Glutamatergic neuron (in vitro differentiated cells): ENCODE data around the gene NKX1-1. TPM values are rescaled to one million over a fixed set of nuclear protein-coding genes. Genes with fewer than 3 reads are reported as not detected.

Experiments used
- DNase-seq: peaks from one replicate; pipeline ENCODE4 v3.0.0; 2022
- H3K27ac Mint-ChIP-seq: one replicate; pipeline ENCODE4 v1.8.0; 2020; ENCODE audit warnings: mild to moderate bottlenecking, mixed read lengths, inconsistent platforms; ENCODE audit not compliant: unreplicated experiment
- H3K27me3 Mint-ChIP-seq: one replicate; pipeline ENCODE4 v1.8.0; 2020; ENCODE audit warnings: mild to moderate bottlenecking, moderate library complexity, mixed read lengths, inconsistent platforms; ENCODE audit not compliant: unreplicated experiment
- H3K36me3 Mint-ChIP-seq: one replicate; pipeline ENCODE4 v1.8.0; 2020; ENCODE audit warnings: mild to moderate bottlenecking, mixed read lengths, inconsistent platforms; ENCODE audit not compliant: unreplicated experiment
- H3K4me1 Mint-ChIP-seq: one replicate; pipeline ENCODE4 v1.8.0; 2020; ENCODE audit warnings: mild to moderate bottlenecking, low read depth, mixed read lengths, inconsistent platforms; ENCODE audit not compliant: unreplicated experiment
- H3K4me3 Mint-ChIP-seq: one replicate; pipeline ENCODE4 v1.8.0; 2020; ENCODE audit warnings: mild to moderate bottlenecking, mixed read lengths, inconsistent platforms; ENCODE audit not compliant: unreplicated experiment
- H3K9me3 Mint-ChIP-seq: one replicate; pipeline ENCODE4 v1.8.0; 2020; ENCODE audit warnings: mild to moderate bottlenecking, moderate library complexity, mixed read lengths, inconsistent platforms; ENCODE audit not compliant: unreplicated experiment
- total RNA-seq: library from RNA; stranded (reverse); fragmentation: NEBNext Ultra II Directional; extraction: Animal tissue kit (Norgen Biotek cat#: 25700); gene quantifications from one replicate; pipeline ENCODE4 v1.2.1, GENCODE V29; 2021; ENCODE audit not compliant: unreplicated experiment
- TF ChIP-seq, protein P1 (sequence below): fragments of 200-600 bp; sonication (generic); IDR thresholded peaks from one replicate; pipeline ENCODE4 v1.5.0; 2021; ENCODE audit not compliant: partially characterized antibody, unreplicated experiment

Gene NKX1-1
- total RNA-seq, 1 donor from 2014 or later = not detected

GRCh38 chr4:1363513-1363912 is 42.7 kb downstream of the NKX1-1 start:
- Mint-ChIP-seq H3K9me3 (peaks cover 4% of the 10 kb centered on the region), H3K36me3 (no peaks in the 10 kb centered on the region), H3K4me1 (peaks cover 19% of the 10 kb centered on the region), H3K27ac (no peak overlapping the region), H3K4me3 (no peak overlapping the region), H3K27me3 (no peaks in the 10 kb centered on the region)
- no peak for DNase-seq
- TF ChIP-seq, protein P1, sequence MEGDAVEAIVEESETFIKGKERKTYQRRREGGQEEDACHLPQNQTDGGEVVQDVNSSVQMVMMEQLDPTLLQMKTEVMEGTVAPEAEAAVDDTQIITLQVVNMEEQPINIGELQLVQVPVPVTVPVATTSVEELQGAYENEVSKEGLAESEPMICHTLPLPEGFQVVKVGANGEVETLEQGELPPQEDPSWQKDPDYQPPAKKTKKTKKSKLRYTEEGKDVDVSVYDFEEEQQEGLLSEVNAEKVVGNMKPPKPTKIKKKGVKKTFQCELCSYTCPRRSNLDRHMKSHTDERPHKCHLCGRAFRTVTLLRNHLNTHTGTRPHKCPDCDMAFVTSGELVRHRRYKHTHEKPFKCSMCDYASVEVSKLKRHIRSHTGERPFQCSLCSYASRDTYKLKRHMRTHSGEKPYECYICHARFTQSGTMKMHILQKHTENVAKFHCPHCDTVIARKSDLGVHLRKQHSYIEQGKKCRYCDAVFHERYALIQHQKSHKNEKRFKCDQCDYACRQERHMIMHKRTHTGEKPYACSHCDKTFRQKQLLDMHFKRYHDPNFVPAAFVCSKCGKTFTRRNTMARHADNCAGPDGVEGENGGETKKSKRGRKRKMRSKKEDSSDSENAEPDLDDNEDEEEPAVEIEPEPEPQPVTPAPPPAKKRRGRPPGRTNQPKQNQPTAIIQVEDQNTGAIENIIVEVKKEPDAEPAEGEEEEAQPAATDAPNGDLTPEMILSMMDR = no peak

- no peak overlapping the region for H3K27ac Mint-ChIP-seq
- TF ChIP-seq, protein P1 = no peak
- DNase-seq = no peak
- H3K4me1 Mint-ChIP-seq = peaks cover 21% of the 10 kb centered on the region
- H3K4me3 Mint-ChIP-seq = no peak overlapping the region
- no peaks in the 10 kb centered on the region for H3K27me3 Mint-ChIP-seq
- H3K36me3 Mint-ChIP-seq = no peaks in the 10 kb centered on the region
- H3K9me3 Mint-ChIP-seq = peaks cover 4% of the 10 kb centered on the region
Measured at GRCh38 chr4:1362521-1362920, 43.7 kb downstream of the NKX1-1 start.

DNA sequence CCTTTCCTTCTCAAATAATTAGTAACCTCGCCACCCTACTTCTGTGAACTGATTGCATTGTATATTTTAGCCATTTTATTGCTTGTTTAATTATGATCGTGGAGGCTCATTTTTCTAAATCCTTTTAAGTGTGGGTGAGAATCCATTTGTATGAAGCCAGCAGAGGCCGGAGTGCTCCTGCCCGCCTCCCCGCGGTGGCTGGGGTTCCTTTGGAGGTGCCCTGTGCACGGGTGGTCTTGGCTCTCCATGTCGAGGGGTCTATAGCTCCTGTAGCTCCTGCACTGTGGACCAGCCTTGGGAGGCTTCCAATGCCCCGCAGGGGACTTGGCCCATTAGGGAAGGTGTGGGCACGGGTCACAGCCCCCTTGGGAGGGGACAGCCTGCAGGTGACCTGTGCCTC is 44.2 kb downstream of the NKX1-1 start:
- TF ChIP-seq, protein P1 = no peak
- H3K27me3 Mint-ChIP-seq = no peaks in the 10 kb centered on the region
- H3K4me3 Mint-ChIP-seq = no peak overlapping the region
- H3K36me3 Mint-ChIP-seq = no peaks in the 10 kb centered on the region
- peaks cover 4% of the 10 kb centered on the region for H3K9me3 Mint-ChIP-seq
- DNase-seq = no peak
- peaks cover 19% of the 10 kb centered on the region for H3K4me1 Mint-ChIP-seq
- H3K27ac Mint-ChIP-seq = no peak overlapping the region

DNA sequence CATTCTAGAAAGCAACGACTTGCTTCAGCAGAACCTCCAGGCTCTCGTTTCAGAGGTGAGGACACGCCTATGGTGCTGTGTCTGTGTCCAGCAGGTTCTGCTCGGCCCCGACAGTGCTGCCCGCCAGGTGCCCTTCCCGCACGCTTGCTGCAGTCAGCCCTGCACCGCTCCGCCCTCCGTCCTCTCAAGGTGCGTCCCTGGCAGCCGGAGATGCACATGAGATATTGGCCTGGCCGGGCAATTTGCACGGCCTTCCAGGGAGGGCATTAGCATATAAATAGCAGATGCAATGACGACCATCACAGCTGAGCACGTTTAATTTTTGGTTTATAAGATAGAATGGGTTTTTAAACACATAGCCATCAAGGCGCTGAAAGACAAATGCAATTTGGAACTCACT is 44.8 kb downstream of the NKX1-1 start:
- no peak overlapping the region for H3K4me3 Mint-ChIP-seq
- H3K27ac Mint-ChIP-seq = no peak overlapping the region
- DNase-seq = no peak
- H3K27me3 Mint-ChIP-seq = no peaks in the 10 kb centered on the region
- peaks cover 4% of the 10 kb centered on the region for H3K9me3 Mint-ChIP-seq
- TF ChIP-seq, protein P1 = no peak
- H3K36me3 Mint-ChIP-seq = no peaks in the 10 kb centered on the region
- H3K4me1 Mint-ChIP-seq = peaks cover 19% of the 10 kb centered on the region

DNA sequence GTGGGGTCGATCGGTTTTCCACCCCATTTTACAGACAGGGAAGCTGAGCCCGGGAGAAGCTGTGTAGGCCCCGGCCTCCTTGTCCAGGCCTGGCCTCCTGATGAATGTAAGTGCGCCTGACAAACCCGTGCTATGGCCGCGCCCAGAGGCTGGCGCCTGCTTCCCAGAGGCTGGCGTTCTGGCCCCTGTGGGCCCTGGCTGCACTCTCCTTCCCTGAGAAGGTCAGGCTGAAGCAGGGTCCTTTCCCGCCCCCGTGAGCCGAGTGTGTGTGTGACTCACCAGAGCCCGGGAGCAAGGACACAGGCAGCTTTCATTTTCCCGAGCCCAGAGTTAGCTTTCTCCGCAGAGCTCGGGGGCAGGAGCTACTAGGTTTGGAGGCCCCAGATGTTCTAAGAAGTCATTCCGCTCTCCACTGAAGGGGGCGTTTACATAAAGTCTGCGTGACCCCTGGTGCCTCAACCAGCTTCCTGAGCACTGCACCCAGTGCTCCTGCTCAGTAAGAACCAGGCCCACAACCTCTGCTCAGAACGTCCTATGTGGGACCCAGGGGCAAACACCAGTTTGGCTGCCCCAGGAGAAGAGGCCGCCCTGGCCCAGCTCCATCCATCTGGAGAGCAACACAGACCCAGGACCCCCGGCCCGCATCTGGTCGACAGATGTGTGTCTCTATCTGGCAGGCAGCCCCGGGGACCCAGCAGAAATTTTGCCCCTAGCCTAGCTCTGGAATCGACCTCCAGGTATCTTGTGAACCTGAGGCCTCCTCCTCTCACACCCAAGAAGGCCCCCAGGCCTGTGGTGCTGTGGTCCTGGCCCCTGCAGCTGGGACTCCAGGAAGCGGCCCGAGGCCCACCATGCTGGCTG is 45.6 kb downstream of the NKX1-1 start:
- Mint-ChIP-seq H3K4me3 (no peak overlapping the region), H3K36me3 (no peaks in the 10 kb centered on the region), H3K9me3 (peaks cover 4% of the 10 kb centered on the region), H3K27me3 (no peaks in the 10 kb centered on the region), H3K27ac (no peak overlapping the region), H3K4me1 (peaks cover 21% of the 10 kb centered on the region)
- TF ChIP-seq, protein P1 = no peak
- no peak for DNase-seq
